ENCODE data around the gene PREX1.
"Not testable (repeated sequence)": the region's sequence is repeated elsewhere in the genome, so short reads cannot be mapped to it uniquely, and the experiment has no call there.

Gene PREX1

DNA sequence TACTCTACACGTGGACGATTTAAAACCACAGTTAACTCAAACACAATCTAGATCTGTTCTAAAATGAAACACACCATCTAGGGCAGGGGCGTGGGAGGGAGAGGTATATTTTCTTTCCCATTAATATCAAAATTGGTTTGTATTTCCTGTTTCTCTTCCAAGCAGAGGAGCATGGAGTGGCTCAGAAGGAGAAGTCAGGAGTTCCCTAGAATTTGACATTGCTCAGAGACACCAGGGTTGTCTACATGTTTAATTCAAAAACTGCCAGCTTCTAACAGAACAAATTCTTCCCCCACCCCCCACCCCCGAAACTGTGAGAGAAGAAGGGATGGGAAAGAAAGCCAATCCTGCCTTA, 2.3 kb downstream of the PREX1 start:
- DNase-seq: no peak

DNA sequence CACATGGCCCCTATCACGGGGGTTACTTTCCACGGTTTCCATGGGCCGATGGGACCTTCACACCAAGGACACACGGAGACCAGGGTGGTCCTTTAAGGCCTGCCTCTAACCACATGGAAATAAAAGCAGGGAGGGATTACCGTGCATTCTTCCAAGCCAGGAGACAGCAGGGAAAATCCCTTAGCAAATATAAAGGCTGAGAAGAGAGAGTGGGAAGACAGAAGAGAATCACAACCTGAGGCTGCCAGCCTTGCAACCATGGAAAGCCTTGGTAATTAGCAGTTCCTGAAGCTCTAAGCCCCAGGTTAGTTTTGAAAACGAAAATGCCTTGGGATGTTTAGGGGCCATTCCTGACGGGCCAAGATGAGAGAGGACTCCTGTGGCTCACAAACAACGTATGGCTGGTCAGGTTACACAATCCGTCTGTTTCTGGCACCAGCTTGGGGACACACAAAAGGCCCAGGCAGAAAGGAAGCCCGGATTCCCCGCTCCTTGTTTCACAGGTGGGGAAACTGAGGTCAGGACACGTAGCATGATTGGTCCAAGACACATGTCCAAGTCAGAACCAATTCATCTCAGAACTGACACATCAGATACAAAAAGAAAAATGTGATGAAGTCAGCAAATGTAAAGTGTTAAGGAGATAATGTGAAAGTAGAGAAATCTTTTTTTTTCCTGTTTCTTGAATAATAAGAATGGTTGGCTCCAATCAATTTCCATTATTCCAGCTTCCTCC, 2.8 kb downstream of the PREX1 start:
- no peak for DNase-seq

DNA sequence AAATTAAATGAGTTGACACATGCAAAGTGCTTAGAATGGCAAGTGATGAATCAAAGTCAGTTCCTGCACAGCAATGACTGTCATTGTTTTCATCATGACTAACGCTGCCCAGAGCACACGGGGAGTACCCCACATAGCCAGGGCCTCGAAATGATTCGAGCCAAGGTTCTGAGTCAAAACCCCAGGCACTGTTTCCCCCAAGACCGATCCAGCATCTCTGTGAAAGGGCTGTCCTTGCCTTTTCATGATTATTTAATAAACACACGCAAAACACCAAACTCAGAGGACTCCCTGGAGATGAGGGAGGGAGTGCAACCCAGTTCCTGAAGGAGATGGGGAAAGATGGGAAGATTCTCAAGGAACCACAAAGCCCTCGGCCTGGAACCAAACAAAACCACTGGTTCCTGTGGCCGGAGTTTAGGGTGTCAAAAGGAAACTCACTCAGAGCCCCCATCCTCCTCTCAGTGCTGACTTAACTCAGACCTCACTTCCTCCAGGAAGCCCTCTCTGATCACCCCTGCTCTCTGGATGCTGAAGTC, 3.8 kb downstream of the PREX1 start:
- DNase-seq: peak; percentile 22 to 33

DNA sequence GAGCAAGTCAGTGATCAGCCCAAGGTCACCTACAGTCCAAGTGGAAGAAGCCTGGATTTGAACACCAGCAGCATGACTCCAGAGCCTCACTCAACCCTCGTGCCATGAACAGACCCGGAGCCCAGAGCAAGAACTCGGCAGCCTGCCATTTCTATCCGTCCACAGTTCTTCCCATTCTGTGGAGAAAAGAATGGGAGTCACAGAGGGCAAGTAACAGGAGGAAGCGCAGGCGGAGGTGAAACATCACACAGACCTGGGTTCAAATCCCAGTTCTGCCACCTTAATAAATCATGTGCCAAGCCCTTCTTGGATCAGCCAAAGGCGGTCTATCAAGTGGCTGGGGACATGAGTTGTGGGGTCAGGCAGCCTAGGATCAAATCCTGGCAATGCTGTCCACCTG, 4.3 kb downstream of the PREX1 start:
- no peak for DNase-seq

DNA sequence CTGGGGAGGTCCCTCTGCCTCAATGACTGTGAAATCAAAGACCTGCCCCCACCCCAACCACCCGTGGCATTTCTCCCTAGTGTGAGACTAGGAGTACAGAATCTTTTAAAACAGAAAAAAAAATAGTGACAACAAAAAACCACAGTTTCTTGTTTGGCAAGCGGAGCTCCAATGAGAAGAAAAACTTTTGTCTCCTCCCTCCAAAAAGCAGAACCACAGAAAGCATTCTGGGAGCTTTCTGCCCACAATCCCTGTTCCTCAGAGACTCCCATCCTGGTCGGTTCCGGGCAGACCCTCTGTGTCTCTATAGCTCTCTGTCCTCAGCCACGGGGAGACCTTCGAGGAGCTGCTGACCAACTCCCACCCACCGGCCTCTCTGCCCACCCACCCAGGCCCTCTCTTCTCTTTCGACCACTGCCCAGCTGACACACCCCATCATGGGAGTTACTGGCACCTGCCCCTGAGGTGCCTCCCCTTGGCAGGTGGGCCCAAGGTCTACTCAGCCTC, 4.9 kb downstream of the PREX1 start:
- DNase-seq: peak; percentile 60 to 67

DNA sequence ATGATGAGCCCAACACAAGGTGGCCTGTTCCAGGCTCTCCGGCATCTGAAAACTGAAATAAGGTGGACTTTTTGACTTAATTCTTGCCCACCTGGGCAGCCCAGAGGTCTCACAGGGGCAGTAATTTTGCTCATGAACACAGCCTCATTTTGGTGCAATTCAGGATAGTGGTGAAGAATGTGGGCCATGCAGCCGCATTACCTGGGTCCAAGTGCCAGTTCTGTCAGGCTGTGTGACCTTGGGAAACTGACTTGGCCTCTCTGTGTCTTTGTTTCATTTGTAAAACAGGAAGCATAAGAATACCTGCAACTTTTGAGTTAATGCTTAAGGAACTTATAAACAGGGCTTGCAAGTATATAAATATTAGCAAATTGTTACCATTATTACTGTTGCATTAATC, 5.6 kb downstream of the PREX1 start:
- DNase-seq: no peak

DNA sequence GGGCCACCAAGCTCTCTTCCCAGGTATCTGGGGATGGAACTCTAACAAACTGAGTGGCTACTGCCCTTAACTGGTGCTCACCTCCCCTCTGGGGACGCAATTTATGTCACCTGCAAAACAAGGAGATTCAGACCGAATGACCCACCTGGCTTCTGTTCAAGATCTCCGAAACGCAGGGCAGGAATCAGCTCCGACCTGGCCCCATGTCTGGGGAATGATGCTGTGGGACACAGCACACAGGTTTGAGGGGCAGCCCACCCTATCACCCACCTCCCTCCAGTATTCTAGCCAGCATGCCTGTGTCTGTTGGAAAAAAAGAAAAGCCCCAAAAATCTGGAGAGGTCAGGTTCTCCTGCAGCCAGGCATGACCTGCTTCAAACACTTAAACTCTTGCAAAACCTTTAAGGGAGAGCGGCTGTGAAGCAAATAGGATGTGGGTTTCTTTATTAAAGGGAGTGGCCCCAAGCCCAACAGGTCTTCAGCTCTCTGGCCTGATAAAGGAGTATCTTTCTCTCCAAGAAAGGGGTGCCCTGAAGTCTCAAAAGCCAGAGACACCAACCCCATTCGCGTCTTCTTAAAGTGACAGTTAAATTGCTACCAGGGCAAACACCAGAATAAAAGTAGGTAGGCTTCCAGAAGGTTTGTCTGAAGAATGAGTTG, 6.4 kb downstream of the PREX1 start:
- DNase-seq: peak; percentile 78 to 79

DNA sequence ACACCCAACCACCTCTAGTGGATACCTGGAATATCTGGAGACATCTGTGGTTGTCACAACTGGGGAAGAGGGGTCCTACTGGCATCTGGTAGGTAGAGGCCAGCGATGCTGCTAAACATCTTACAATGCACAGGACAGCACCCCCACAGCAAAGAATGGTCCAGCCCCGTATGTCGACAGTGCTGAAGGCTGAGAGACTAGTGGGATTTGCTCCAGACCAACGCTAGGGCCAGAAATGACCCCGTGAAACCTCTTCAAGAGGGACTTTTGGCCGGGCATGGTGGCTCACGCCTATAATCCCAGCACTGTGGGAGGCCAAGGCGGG, 7.2 kb downstream of the PREX1 start:
- DNase-seq: no peak

DNA sequence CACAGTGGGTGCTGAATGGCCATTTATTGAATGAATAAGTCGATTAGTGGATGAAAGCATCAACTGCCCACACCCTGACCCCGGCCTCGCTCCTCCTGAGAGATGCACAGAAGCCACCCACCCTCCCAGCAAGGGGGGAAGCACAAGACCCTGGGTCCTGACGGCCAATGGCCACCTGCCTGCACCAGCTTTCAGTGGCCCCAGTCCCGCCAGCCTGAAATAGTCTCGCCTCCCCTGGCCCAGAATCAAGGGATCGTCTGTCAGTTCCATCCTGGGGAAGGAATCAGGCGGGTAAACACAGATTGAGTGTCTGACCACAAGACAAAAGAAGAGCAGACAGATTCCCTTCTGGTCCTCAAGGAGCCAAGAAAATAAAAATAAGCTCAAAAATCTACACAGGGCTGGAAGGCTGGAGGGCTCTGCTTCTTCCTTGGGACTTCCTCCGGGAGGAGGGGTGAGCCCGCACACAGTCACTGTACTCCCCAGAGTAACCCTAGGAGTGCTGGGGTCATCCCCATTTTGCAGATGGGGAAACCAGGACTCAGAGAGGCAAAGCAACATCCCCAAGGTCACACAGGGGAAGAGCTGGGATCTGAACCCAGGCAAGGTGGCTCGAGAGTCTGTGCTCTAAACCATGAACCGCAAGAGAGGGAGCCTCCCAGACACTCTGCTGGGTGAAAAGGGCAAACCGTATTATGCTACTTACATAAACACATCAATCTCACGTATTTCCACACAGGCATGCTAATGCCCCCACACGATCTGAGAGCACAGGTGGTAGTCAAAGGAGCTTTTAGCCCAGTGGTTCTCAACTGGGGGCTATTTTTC, 7.8 kb downstream of the PREX1 start:
- no peak for DNase-seq

DNA sequence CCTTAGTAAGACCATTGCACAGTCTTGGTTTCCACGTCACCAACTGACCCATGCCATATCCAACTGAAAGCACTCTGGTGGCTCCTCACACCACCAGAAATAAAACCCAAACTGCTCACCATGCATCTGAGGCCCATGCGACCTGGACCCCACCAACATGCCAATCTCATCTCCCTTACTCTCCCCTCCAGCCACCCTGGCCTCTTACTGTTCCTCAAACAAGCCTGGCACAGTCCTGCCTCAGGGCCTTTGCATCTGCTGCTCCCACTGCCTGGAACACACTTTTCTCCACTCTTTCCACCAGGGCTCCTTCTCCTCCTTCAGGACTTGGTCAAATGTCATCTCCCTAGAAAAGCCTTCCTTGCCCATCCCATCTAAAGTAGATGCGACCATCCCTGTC, 8.7 kb downstream of the PREX1 start:
- no peak for DNase-seq

DNA sequence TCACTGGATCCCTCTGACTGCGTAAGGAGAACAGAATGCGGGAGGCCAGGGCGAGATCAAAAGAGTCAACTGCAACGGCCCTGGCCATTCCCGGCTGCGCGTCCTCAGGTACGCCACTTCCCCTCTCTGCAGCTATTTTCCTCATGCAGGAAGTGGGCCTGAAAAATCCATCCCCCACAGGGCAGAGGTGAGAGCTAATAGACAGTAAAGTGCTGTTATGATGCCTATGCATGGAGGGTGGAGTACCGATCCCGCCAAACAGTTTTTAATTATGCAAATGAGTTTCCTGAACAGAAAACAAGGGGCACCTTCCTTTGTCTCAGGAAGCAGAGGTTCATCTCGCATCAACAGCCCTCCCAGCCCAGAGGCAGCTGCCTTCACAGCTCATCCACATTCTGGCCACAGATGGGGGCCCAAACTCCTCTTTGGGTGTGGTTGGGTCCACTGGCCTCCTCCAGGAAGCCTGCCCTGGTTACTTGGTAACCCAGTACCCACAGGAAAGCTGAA, 9.3 kb downstream of the PREX1 start:
- DNase-seq: no peak

DNA sequence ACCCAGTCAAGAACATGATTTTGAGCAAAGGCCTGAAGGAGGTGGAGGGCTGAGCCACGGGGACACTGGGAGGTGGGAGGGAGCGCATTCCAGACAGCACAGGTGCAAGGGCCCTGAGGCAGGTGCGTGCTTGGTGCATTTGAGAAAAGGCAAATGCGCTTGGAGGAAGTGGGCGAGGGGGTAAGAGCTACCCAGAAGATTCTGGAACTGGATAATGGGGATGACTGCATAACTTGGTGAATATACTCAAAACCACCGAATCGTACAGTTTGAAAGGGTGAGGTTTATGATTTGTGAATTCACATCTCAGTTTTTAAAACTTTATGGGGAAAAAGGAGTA, 9.8 kb downstream of the PREX1 start:
- DNase-seq: no peak

DNA sequence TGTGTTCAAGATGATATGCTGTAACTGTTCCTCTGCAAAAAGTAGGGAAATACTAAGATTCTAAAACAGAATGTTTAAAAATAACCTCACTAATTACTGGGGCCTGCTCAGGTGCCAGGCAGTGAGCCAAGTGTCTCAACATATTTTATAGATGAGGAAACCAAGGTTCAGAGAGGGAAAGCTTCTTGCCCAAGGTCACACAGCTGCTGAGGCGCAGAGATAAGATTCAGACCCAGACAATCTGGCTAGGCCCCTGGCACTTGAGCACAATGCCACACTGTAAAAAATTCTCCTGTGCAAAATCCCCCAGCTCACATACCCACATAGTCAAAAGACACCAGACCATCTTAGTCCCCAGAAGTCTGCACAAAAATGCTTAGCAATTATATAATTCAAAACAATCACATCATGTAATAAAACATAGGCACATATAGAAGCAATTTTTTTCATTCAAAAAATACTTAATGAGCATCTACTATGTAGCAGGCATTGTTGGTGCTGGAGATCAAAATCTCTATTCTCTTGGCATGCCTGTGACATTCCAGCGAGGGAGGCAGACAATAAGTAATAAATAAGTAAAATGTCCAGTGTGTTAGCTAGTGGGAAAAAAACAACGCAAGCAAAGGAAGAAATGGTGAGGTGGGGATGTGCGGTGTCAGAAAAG, 10.3 kb downstream of the PREX1 start:
- no peak for DNase-seq

DNA sequence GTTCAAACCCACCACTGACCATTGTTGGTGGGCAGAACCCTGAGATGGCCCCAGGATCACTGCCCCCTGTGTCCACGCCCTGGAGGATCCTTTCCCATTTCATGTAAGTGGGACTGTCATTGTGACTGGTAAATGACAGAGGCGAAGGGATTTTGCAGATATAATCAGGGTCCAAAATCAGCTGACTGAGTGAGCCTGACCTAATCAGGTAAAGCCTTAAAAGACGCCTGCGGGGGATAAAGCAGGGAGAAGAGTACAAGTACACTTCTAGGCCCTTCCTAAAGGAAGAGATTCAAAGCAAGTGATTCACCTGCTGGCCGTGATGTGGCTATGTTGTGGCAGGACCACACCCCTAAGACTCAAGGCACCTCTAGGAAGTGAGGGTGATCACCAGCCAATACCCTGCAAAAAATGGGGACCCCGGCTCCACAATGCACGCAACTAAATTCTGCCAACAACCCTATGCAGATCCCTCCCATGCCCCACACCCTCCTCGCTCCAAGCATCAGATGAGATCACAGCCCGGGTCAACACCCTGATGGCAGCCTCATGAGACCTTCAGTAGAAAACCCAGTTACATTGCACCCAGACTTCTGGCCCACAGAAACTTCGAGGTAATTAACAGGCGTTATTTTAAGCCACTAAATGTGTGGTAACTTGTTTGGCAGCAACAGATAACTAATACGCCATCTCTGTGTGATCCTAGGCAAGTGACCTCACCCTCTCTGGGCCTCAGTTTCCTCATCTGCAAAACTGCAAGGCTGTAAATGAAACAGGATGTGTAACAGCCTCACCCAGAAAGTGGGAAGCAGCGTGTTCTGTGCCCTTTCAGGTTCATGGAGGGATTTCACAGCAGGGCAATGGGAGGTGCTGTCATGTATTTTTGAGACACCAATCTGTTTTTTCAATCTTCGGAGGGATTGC, 11.3 kb downstream of the PREX1 start:
- no peak for DNase-seq

DNA sequence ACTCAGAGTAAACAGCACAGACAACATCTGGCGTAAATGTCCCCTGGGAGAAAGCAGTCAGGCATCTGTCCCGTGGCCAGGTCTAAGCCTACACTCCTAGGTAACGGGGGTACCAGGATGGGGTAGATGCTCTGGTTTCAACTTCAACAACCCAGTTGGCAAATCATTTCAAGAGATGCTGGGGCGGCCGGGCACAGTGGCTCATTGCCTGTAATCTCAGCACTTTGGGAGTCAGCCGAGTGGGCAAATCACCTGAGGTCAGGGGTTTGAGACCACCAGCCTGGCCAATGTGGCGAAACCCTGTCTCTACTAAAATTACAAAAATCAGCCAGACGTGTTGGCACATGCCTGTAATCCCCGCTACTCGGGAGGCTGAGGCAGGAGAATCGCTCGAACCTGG, 12.3 kb downstream of the PREX1 start:
- no peak for DNase-seq

DNA sequence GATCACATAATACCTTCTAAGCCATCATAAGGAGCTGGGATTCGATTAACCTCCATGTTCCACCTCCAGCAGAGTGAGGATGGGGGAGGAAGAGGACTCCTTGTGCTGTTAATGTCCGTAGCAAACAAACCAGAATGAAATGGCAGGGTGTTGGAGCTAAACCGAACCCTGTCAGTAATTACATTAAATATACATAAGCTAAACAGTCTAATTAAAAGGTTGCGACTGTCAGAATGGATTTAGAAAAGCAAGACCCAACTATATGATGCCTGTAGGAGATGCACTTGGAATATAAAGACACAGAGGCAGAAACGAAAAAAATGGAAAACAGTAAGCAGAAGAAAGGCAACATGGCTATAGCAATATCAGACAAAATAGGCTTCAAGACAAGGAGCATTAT, 13.2 kb downstream of the PREX1 start:
- DNase-seq: no peak

DNA sequence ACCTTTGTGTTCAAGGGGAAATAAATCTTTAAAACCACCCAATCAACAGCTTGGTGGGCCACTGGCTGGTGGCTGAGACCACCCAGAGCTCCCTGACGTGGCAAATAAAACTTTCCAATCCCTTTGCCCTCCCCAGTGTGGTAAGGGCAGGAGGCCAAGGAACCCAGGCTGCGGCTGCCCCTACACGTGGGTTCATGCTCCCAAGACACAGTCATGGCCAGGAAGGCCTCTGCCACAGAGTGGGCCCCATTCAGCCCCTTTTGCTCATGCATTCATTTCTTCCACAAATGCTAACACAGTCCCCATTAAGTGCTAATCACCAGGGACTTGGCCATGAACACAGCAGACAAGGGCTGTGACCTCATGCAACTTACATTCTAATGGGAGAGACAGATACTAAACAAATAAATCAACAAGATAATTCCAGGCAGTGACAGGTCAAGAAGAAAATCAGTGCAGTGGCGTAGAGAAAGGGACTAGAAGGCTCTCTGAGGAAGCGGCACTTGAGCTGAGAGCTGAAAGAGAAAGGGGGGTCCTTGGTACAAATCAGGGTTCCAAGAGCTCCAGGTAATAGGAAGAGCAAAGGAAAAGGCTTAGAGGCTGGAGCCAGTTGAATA, 13.8 kb downstream of the PREX1 start:
- DNase-seq: no peak

DNA sequence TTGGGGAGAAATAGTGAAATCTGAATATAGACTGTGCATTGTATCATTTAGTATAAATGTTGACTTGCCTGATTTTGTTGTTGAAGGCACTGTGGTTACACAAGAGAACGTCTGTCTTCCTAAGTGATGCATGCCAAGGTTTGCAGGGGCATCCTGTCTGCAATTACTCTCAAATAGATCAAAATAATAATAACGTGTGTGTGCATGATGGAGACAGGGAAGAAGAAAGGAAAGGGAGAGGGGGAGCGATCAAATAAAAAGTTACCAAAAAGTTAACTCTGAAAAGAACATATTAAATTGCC, 14.4 kb downstream of the PREX1 start:
- no peak for DNase-seq

DNA sequence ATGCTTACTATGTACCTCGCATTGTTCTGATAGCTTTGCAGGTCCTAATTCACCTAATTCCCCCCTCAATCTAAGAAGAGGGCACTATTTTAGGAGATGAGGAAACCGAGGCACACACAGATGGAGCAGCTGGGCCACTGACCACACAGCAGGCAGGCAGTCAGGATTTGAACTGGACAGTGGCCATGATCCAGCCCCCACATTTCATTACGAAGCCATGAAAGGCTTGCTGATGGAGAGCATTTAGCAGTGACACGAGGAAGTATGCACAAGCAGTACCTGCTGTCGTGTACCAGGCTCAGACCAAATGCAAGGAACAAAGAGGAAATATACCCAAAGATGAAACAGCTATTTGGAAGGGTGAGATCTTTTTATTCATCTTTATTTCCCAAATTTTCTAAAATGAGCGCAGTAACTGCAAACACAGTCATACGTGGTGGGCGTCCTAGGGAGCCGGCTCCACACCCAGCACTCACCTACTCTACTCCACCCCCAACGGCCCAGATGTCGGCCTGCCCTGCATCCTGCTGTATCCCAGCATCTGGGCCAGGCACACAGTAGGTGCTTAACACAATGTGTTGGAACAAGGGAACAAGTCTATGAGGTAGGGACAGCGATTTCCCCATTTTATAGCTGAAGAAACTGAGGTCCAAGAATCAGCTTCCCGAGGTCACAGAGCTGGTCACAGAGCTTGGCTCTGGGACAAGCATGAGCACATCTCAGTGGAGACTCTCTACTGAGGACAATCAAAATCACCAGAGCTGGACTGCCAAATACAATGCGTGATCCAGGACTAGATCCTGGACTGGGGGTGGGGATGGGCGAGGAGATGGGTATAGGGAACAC, 15.0 kb downstream of the PREX1 start:
- DNase-seq: no peak

DNA sequence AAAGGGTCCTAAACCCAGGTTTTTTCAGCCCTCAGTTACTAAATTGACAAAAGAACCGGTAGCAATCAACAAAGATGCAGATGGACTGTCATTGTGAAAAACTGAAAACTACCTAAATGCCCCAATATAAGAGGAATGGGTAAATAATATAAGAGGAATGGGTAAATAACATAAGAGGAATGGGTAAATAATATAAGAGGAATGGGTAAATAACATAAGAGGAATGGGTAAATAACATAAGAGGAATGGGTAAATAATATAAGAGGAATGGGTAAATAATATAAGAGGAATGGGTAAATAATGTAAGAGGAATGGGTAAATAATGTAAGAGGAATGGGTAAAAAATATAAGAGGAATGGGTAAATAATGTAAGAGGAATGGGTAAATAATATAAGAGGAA, 15.7 kb downstream of the PREX1 start:
- DNase-seq: not testable (repeated sequence)

DNA sequence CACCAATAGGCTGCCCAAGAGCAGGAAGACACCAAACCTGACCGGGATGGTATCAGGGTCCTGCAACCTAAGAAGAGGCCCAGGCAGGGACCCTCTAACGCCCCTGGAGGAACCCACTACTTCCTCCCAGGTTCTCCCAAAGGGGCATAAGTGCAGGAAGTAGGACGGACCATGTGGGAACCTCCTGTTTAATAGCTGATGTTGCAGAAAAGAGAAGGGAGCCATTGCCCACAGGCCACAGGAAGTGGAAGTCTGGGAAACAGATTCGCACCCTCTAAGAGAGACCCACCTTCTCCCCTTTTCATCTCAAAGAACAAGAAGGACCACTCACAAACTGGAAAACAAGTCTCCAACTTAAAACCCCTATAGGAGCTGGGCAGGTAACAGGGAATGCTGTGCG, 18.1 kb downstream of the PREX1 start:
- no peak for DNase-seq

All from AML-193 (cell line).